ENCODE results near the gene CDC73. TPM values are rescaled to one million over a fixed set of nuclear protein-coding genes. Genes with fewer than 3 reads are reported as not detected.
A peak's percentile ranks its signal among the peaks of the same experiment; 100 is the strongest.

CDC73 gene
- total RNA-seq, 1 donor from 2014 or later, result 46.8 TPM

- no peak overlapping the region for H3K27ac ChIP-seq (replicated peaks)
- no peak for TF ChIP-seq CTCF (IDR thresholded peaks at IDR 0.05; ENCODE audit: borderline replicate concordance)
- H3K27me3 ChIP-seq (ENCODE audit: low read depth), result no peaks in the 10 kb centered on the region
- peaks cover 35% of the 10 kb centered on the region for H3K4me1 ChIP-seq
- no peaks in the 10 kb centered on the region for H3K9me3 ChIP-seq (replicated peaks)
- no peak for DNase-seq
- no peaks in the 10 kb centered on the region for H3K36me3 ChIP-seq
- intact Hi-C loops (cut with micrococcal nuclease), result no loop called here
- H3K4me3 ChIP-seq, result no peak overlapping the region
These were observed 2.8 kb upstream of the CDC73 start for GRCh38 chr1:193118803-193119730.

DNA sequence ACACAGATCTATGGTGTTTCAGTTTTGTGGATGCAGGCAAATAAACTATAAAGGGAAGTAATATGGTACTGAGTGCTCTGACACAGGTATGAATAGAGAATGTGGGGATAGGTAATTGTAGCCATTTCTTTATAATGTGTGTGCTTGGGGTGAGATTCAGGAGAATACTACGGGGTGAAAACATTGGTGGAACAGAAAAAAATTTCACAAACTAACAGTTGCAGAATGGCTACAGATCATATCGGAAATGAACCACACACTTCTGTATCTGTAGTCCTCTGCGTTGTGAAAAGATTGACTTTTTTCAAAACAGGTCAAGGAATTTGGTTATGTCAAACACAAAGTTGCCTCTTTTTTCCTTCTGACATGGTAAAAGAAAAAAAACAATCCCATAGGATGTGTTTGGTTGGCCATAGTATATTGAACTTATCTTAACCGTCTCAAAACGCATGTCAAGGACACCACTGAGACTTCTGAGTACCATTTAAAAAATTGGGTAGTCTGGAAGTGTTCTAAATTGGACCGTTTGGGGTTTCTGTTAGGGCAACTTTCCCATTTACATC lies 1.1 kb upstream of the CDC73 start:
- Histone ChIP-seq H3K36me3 (peaks cover 7% of the 10 kb centered on the region), H3K4me1 (peaks cover 48% of the 10 kb centered on the region), H3K4me3 (peak overlapping the region; percentile 87), H3K27me3 (ENCODE audit: low read depth) (no peaks in the 10 kb centered on the region), H3K9me3 (replicated peaks) (no peaks in the 10 kb centered on the region), H3K27ac (replicated peaks) (no peak overlapping the region)
- intact Hi-C loops (cut with micrococcal nuclease), result loop anchor here (10.0 kb wide), 1 partner anchor 66 kb away; the partner anchor contains the start of genes RO60 and UCHL5
- DNase-seq, result no peak
- no peak for TF ChIP-seq CTCF (IDR thresholded peaks at IDR 0.05; ENCODE audit: borderline replicate concordance)

GRCh38 chr1:193123751-193124150 lies 1.9 kb downstream of the CDC73 start:
- Histone ChIP-seq H3K27ac (replicated peaks) (no peak overlapping the region), H3K36me3 (peaks cover 19% of the 10 kb centered on the region), H3K9me3 (replicated peaks) (no peaks in the 10 kb centered on the region), H3K4me3 (peak overlapping the region; percentile 87), H3K4me1 (peaks cover 62% of the 10 kb centered on the region), H3K27me3 (ENCODE audit: low read depth) (no peaks in the 10 kb centered on the region)
- no peak for DNase-seq
- TF ChIP-seq CTCF (IDR thresholded peaks at IDR 0.05; ENCODE audit: borderline replicate concordance), result no peak
- intact Hi-C loops (cut with micrococcal nuclease), result loop anchor here (10.0 kb wide), 1 partner anchor 69 kb away; the partner anchor contains the start of genes RO60 and UCHL5

DNA sequence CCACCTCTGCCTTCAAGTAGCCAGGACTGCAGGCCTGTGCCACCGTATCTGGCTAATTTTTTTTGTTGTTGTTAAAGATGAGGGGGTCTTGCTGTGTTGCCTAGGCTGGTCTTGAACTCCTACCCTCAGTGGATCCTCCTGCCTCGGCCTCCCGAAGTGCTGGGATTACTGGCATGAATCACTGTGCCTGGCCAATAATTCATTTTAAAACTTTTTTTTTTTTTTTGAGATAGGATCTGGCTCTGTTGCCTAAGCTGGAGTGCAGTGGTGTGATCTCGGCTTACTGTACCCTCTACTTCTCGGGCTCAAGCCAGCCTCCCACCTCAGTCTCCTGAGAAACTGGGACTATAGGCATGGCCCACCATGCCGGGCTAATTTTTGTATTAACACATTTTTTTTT lies 3.5 kb downstream of the CDC73 start:
- Histone ChIP-seq H3K9me3 (replicated peaks) (no peaks in the 10 kb centered on the region), H3K27me3 (ENCODE audit: low read depth) (no peaks in the 10 kb centered on the region), H3K4me3 (no peak overlapping the region), H3K4me1 (peaks cover 62% of the 10 kb centered on the region), H3K27ac (replicated peaks) (no peak overlapping the region), H3K36me3 (peaks cover 31% of the 10 kb centered on the region)
- intact Hi-C loops (cut with micrococcal nuclease), result loop anchor here (10.0 kb wide), 1 partner anchor 71 kb away; the partner anchor contains the start of genes RO60 and UCHL5
- TF ChIP-seq CTCF (IDR thresholded peaks at IDR 0.05; ENCODE audit: borderline replicate concordance), result no peak
- DNase-seq, result no peak

GRCh38 chr1:193131266-193131860 lies 9.5 kb downstream of the CDC73 start:
- no peaks in the 10 kb centered on the region for H3K27me3 ChIP-seq (ENCODE audit: low read depth)
- DNase-seq, result no peak
- no peaks in the 10 kb centered on the region for H3K9me3 ChIP-seq (replicated peaks)
- H3K36me3 ChIP-seq, result peaks cover 55% of the 10 kb centered on the region
- H3K4me1 ChIP-seq, result peaks cover 30% of the 10 kb centered on the region
- no peak overlapping the region for H3K27ac ChIP-seq (replicated peaks)
- no peak for TF ChIP-seq CTCF (IDR thresholded peaks at IDR 0.05; ENCODE audit: borderline replicate concordance)
- H3K4me3 ChIP-seq, result no peak overlapping the region
- intact Hi-C loops (cut with micrococcal nuclease), result no loop called here

Measured in left ventricle myocardium inferior (tissue), 1 donor.